Adipocyte (in vitro differentiated cells): ENCODE measurements around the gene C12orf60.

Experiments used
- DNase-seq: peaks from one replicate; pipeline ENCODE4 v3.0.0-alpha.2; 2015; ENCODE audit warnings: low read depth
- H3K27me3 ChIP-seq: replicated peaks from 2 replicates; pipeline ENCODE4 v1.7.0; 2013; ENCODE audit warnings: mild to moderate bottlenecking, low read length, moderate library complexity; ENCODE audit not compliant: control insufficient read depth, insufficient read depth
- H3K36me3 ChIP-seq: 2 replicates; pipeline ENCODE4 v1.7.0; 2013; ENCODE audit warnings: low read length, mild to moderate bottlenecking, moderate library complexity; ENCODE audit not compliant: control insufficient read depth, insufficient read depth, severe bottlenecking
- H3K4me1 ChIP-seq: 2 replicates; pipeline ENCODE4 v1.7.0; 2013; ENCODE audit warnings: mild to moderate bottlenecking, low read length, moderate library complexity; ENCODE audit not compliant: control insufficient read depth, insufficient read depth
- H3K4me3 ChIP-seq: 2 replicates; pipeline ENCODE4 v1.7.0; 2013; ENCODE audit warnings: mild to moderate bottlenecking, low read length, moderate library complexity
- H3K9ac ChIP-seq: 2 replicates; pipeline ENCODE4 v1.7.0; 2013; ENCODE audit warnings: mild to moderate bottlenecking, low read length, moderate library complexity
- H3K9me3 ChIP-seq: 2 replicates; pipeline ENCODE4 v1.7.0; 2013; ENCODE audit warnings: mild to moderate bottlenecking, low read length, moderate library complexity; ENCODE audit not compliant: control insufficient read depth

C12orf60 gene

GRCh38 chr12:14814014-14814413 lies 10.5 kb downstream of the C12orf60 start, which contains the start of gene SMCO3:
TSS of gene SMCO3 (minus strand) at chr12:14814182. CDS start at chr12:14806680, 7,502 bp downstream.
- H3K36me3 ChIP-seq = no peaks in the 10 kb centered on the region
- H3K9ac ChIP-seq = peak within 1 kb of the TSS; percentile 65
- H3K9me3 ChIP-seq = no peaks in the 10 kb centered on the region
- DNase-seq = peak; percentile 16
- peak within 1 kb of the TSS; percentile 68 for H3K4me3 ChIP-seq
- H3K27me3 ChIP-seq = no peaks in the 10 kb centered on the region
- peaks cover 6% of the 10 kb centered on the region for H3K4me1 ChIP-seq

- Histone ChIP-seq H3K4me3 (no peak overlapping the region), H3K4me1 (peaks cover 16% of the 10 kb centered on the region), H3K36me3 (no peaks in the 10 kb centered on the region), H3K27me3 (no peaks in the 10 kb centered on the region), H3K9ac (no peak overlapping the region), H3K9me3 (no peaks in the 10 kb centered on the region)
- no peak for DNase-seq
Measured at GRCh38 chr12:14824012-14824634, 20.7 kb downstream of the C12orf60 start.

- no peaks in the 10 kb centered on the region for H3K9me3 ChIP-seq
- no peaks in the 10 kb centered on the region for H3K27me3 ChIP-seq
- no peak overlapping the region for H3K4me3 ChIP-seq
- H3K4me1 ChIP-seq = peaks cover 16% of the 10 kb centered on the region
- H3K9ac ChIP-seq = no peak overlapping the region
- DNase-seq = no peak
- no peaks in the 10 kb centered on the region for H3K36me3 ChIP-seq
Measured at GRCh38 chr12:14825256-14825655, 21.8 kb downstream of the C12orf60 start.

- Histone ChIP-seq H3K9me3 (no peaks in the 10 kb centered on the region), H3K4me3 (no peak overlapping the region), H3K36me3 (no peaks in the 10 kb centered on the region), H3K4me1 (peaks cover 16% of the 10 kb centered on the region), H3K9ac (peak overlapping the region; percentile 3), H3K27me3 (no peaks in the 10 kb centered on the region)
- DNase-seq = no peak
Measured at GRCh38 chr12:14826491-14826890, 23.0 kb downstream of the C12orf60 start.

- Histone ChIP-seq H3K4me3 (no peak overlapping the region), H3K27me3 (no peaks in the 10 kb centered on the region), H3K4me1 (peaks cover 16% of the 10 kb centered on the region), H3K9ac (peak overlapping the region; percentile 3), H3K36me3 (no peaks in the 10 kb centered on the region), H3K9me3 (no peaks in the 10 kb centered on the region)
- DNase-seq = no peak
Measured at GRCh38 chr12:14827043-14827442, 23.6 kb downstream of the C12orf60 start.

GRCh38 chr12:14828892-14829291 lies 25.4 kb downstream of the C12orf60 start:
- Histone ChIP-seq H3K4me3 (no peak overlapping the region), H3K9ac (no peak overlapping the region)
- DNase-seq = no peak

GRCh38 chr12:14833336-14833735 lies 29.9 kb downstream of the C12orf60 start:
- no peaks in the 10 kb centered on the region for H3K36me3 ChIP-seq
- H3K27me3 ChIP-seq = no peaks in the 10 kb centered on the region
- no peak overlapping the region for H3K4me3 ChIP-seq
- no peaks in the 10 kb centered on the region for H3K9me3 ChIP-seq
- H3K4me1 ChIP-seq = peaks cover 44% of the 10 kb centered on the region
- no peak for DNase-seq
- H3K9ac ChIP-seq = no peak overlapping the region

More at GRCh38 chr12:14828892-14829291, 25.4 kb downstream of the C12orf60 start:
- Histone ChIP-seq H3K4me1 (peaks cover 19% of the 10 kb centered on the region), H3K27me3 (no peaks in the 10 kb centered on the region), H3K9me3 (no peaks in the 10 kb centered on the region), H3K36me3 (no peaks in the 10 kb centered on the region)

GRCh38 chr12:14833952-14834351 lies 30.5 kb downstream of the C12orf60 start:
- Histone ChIP-seq H3K9ac (no peak overlapping the region), H3K4me1 (peaks cover 50% of the 10 kb centered on the region), H3K4me3 (no peak overlapping the region), H3K9me3 (no peaks in the 10 kb centered on the region), H3K36me3 (no peaks in the 10 kb centered on the region), H3K27me3 (no peaks in the 10 kb centered on the region)
- no peak for DNase-seq

- H3K9ac ChIP-seq = no peak overlapping the region
- H3K4me3 ChIP-seq = no peak overlapping the region
- H3K9me3 ChIP-seq = peaks cover 4% of the 10 kb centered on the region
- H3K4me1 ChIP-seq = peaks cover 54% of the 10 kb centered on the region
- no peaks in the 10 kb centered on the region for H3K27me3 ChIP-seq
- DNase-seq = peak; percentile 49
- no peaks in the 10 kb centered on the region for H3K36me3 ChIP-seq
Measured at GRCh38 chr12:14834509-14834908, 31.0 kb downstream of the C12orf60 start.

GRCh38 chr12:14836336-14837210 lies 33.1 kb downstream of the C12orf60 start:
- peak; percentile 88 for DNase-seq
- H3K36me3 ChIP-seq = no peaks in the 10 kb centered on the region
- H3K4me1 ChIP-seq = peaks cover 64% of the 10 kb centered on the region
- no peaks in the 10 kb centered on the region for H3K27me3 ChIP-seq
- peak overlapping the region; percentile 52 for H3K4me3 ChIP-seq
- peak overlapping the region; percentile 54 for H3K9ac ChIP-seq
- peaks cover 4% of the 10 kb centered on the region for H3K9me3 ChIP-seq

GRCh38 chr12:14839262-14839661 lies 35.8 kb downstream of the C12orf60 start:
- Histone ChIP-seq H3K27me3 (no peaks in the 10 kb centered on the region), H3K9me3 (peaks cover 4% of the 10 kb centered on the region), H3K36me3 (no peaks in the 10 kb centered on the region), H3K9ac (no peak overlapping the region), H3K4me3 (peak overlapping the region; percentile 11), H3K4me1 (peaks cover 76% of the 10 kb centered on the region)
- no peak for DNase-seq
